GM19463 (cell line): Measurements from ENCODE around the gene THAP10.
"Not testable (repeated sequence)": the region's sequence is repeated elsewhere in the genome, so short reads cannot be mapped to it uniquely, and the experiment has no call there.

Experiments used
- ATAC-seq: cut with Tn5 transposase; IDR thresholded peaks from one replicate; pipeline ENCODE4 v1.9.1; 2021; ENCODE audit warnings: mild to moderate bottlenecking, moderate library complexity; ENCODE audit not compliant: unreplicated experiment

The THAP10 gene

GRCh38 chr15:70879401-70879800 lies 12.8 kb downstream of the THAP10 start:
- ATAC-seq: no peak

GRCh38 chr15:70876683-70877082 lies 15.6 kb downstream of the THAP10 start:
- no peak for ATAC-seq

GRCh38 chr15:70876011-70876410 lies 16.2 kb downstream of the THAP10 start:
- ATAC-seq: no peak

- no peak for ATAC-seq
These were observed 17.0 kb downstream of the THAP10 start for GRCh38 chr15:70875001-70875782.

- ATAC-seq: no peak
These were observed 18.8 kb downstream of the THAP10 start for GRCh38 chr15:70873232-70874054.

GRCh38 chr15:70871490-70871889 lies 20.7 kb downstream of the THAP10 start:
- ATAC-seq: not testable (repeated sequence)

GRCh38 chr15:70870051-70870450 lies 22.2 kb downstream of the THAP10 start:
- ATAC-seq: no peak

- ATAC-seq: no peak
These were observed 22.9 kb downstream of the THAP10 start for GRCh38 chr15:70869346-70869745.

- no peak for ATAC-seq
These were observed 24.2 kb downstream of the THAP10 start for GRCh38 chr15:70867911-70868467.

GRCh38 chr15:70866982-70867641 lies 25.1 kb downstream of the THAP10 start:
- ATAC-seq: no peak

- ATAC-seq: no peak
These were observed 28.6 kb downstream of the THAP10 start for GRCh38 chr15:70863450-70864218.

GRCh38 chr15:70859998-70860397 lies 32.2 kb downstream of the THAP10 start:
- ATAC-seq: no peak

GRCh38 chr15:70859322-70859908 lies 32.8 kb downstream of the THAP10 start:
- ATAC-seq: no peak

- ATAC-seq: not testable (repeated sequence)
These were observed 33.5 kb downstream of the THAP10 start for GRCh38 chr15:70858614-70859321.

GRCh38 chr15:70857562-70858285 lies 34.5 kb downstream of the THAP10 start:
- no peak for ATAC-seq

- no peak for ATAC-seq
These were observed 35.2 kb downstream of the THAP10 start for GRCh38 chr15:70856884-70857561.

- no peak for ATAC-seq
These were observed 35.9 kb downstream of the THAP10 start for GRCh38 chr15:70856177-70856883.

GRCh38 chr15:70855764-70856163 lies 36.5 kb downstream of the THAP10 start:
- no peak for ATAC-seq
